T-helper 22 cell (primary cell): ENCODE measurements around the gene MPND.
"Not testable (repeated sequence)": the region's sequence is repeated elsewhere in the genome, so short reads cannot be mapped to it uniquely, and the experiment has no call there.

Source experiments
- DNase-seq: peaks from one replicate; pipeline ENCODE4 v3.0.0-alpha.2; 2020; ENCODE audit warnings: low read depth

Gene MPND

DNA sequence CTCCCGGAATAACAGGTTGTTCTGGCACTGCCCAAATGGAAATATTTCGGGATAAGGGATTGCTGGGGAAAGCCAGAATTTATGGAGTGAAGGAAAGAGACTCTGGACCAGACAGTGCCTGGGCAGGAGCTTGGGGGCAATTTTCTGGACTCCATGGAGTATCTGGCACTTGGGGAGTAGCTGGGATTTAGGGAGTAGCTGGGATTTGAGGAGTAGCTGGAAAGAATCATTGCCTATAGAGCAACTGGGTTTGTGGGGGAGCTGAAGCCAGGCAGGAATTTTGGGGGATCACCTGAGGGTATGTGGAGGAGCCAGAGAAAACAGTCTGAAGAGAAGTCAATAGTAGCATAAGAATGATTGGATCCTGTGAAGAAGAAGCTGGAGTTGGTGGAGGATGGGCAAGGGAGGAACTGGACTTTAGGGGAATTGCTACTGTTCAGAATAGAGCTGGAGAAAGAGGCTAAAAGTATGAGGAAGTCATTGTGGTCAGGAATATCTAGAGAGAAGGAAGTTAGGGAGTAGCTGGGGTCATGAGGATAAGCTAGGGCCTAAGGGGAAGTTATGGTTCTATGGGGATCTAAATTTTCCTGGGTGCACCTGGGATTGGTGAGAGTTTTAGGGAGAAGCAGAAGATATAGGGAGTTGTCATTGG, 24.2 kb upstream of the MPND start:
- DNase-seq: no peak

DNA sequence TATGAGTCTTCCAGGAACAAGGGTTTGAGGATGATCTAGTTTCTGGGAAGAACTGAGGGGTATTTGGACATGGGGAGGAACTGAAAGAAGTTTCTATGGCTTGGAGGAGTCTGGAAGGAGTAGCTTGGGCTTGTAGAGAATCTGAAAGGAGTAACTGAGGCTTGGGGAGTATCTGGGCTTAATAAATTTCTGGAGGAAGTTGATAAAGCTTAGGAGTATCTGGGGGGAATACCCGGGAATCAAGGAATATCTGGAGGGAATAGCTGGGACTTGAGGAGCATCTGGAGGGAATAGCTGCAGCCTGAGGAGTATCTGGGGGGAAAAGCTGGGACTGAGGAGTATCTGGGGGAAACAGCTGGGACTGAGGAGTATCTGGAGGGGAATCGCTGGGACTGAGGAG, 22.9 kb upstream of the MPND start:
- no peak for DNase-seq

DNA sequence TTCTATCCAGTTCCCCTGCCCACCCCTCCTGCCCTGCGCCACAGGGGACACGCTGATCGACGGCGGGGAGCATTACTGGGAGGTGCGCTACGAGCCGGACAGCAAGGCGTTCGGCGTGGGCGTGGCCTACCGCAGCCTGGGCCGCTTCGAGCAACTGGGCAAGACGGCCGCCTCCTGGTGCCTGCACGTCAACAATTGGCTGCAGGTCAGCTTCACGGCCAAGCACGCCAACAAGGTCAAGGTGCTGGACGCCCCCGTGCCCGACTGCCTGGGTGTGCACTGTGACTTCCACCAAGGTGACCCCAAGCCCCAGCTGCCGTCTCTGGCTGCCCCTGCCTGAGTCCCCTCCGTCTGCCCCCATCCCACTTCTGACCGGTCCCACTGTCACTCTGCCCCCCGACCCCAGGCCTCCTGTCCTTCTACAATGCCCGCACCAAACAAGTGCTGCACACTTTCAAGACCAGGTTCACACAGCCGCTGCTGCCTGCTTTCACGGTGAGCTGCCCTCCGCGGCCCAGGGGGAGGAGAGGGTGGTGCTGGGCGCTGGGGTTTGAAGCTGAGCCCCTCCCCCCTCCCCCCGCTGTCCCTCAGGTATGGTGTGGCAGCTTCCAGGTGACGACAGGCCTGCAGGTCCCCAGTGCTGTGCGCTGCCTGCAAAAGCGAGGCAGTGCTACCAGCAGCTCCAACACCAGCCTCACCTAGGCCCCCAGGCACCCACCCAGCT, 20.3 kb upstream of the MPND start:
- no peak for DNase-seq

DNA sequence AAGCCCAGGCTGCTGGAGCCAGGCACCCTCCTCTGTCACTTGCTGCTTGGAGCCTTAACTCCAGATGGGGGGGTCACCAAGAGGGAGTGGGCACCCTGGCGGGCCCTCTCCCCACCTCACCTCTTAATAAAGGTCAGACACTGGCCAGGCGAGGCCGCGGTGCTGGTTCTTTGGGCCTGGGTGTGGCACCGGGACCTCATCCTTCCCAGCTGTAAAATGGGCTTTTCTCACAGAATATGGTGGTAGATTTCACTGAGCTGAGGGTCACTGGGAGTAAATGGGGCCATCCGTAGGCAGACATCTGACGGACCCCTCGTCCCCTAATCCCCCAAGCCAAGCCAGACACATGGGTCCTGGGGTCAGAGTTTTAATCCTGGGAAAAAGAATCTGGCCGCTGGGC, 19.7 kb upstream of the MPND start:
- no peak for DNase-seq

- DNase-seq: no peak
Observed at GRCh38 chr19:4324228-4324627, 19.1 kb upstream of the MPND start.

DNA sequence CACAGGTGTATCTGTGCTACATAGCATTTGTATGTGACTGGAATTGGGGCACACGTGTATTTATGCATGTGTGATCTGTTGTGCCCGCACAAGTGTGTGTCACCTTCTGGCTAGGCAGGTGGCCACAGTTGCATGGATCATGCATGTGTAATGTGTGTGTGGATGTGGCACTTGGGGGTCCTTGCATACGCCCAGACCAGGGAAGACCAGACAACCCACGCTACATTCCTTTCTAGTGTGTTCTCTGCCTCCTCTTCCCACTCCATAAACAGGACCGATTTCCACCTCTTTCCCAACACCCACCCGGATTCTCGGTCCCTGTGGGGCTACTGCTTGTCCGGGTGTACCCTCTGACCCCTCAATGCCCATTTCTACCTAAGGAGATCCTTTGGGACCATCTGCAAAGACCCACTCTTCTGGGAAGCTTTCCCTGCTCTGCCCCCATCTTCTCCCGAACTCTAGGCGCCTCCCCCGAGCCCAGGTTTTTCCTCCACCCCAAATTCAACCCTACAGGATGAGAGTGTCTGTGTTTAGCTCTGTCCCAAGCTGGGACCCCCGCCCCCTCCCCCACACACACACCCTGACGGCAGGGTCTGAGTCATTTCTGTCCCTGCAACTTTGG, 17.0 kb upstream of the MPND start:
- DNase-seq: no peak

DNA sequence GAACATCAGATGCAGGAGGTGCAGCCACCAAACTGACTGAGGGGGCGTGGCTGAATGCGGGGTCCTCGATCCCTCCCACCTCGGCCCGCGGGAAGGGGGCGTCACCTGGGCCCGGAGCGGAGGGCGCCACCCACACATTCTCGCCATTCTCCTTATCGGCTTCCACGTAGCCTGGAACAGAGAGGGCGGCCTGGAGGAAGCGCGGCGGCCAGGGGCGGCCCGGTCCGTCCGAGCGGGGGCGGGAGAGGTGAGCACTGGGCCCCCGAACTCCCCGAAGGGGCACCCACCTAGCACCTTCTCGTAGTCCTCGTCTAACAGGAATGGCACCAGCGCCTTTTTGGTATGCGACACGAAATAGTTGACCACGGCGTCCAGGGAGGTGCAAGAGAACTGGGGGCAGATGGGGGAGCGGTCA, 16.5 kb upstream of the MPND start:
- no peak for DNase-seq

GRCh38 chr19:4327252-4327876, 16.0 kb upstream of the MPND start:
- peak; percentile 51 for DNase-seq

- DNase-seq: no peak
Observed at GRCh38 chr19:4327877-4328242, 15.5 kb upstream of the MPND start.

DNA sequence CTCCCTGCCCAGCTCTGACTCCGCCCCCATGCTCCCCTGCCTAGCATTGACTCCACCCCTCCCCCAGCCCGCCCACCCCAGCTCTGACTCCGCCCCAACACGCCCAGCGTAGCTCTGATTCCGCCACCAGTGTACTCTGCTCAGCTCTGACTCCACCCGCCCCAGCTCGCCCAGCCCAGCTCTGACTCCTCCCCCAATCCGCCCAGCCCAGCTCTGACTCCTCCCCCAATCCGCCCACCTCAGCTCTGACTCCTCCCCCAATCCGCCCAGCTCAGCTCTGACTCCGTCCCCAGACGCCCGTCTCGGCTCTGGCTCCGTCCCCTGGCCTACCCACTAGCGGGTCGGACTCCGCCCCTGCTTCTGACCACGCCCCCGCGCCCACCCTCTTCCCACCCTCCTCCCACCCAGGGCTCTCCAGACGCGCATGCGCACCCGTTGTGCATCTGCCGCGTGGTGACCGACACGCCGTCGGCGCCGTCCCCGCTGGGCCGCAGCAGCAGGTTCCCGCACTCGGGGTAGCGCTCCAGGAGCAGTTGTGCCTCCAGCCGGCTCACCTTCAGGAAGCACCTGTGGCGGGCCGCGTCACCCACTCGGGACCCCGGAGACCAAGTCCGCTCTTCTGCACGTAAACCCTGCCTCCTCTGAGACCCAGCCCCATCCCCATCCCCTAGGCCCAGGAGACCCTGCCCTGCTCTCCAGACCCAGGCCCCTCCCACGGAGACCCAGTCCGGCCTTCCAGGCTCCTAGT, 14.9 kb upstream of the MPND start:
- peak; percentile 89 for DNase-seq

DNA sequence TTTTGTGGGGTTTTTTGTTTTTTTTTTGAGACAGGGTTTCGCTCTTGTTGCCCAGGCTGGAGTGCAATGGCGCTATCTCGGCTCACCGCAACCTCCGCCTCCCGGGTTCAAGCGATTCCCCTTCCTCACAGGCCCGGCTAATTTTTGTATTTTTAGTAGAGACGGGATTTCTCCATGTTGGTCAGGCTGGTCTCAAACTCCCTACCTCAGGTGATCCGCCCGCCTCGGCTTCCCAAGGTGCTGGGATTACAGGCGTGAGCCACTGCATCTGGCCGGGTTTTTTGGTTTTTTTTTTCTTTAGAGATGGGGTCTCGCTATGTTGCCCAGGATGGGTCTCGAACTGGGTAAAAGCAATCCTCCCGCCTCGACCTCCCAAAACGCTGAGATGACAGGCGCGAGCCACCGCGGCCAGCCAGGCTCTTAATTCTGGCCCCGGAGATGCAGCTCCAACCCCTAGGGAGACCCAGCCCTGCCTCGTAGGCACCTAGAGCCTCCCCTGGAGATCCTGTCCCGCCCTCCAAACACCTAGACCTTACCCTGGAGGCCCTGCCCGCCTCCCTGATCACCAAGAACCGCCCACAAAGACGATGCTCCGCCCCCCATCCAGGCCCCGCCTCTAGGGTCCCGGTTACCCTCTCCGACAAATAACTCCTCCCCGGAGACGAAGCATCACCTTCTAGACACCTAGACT, 14.2 kb upstream of the MPND start:
- not testable (repeated sequence) for DNase-seq

GRCh38 chr19:4329858-4330257, 13.5 kb upstream of the MPND start:
- DNase-seq: no peak

- no peak for DNase-seq
Observed at GRCh38 chr19:4334929-4335570, 8.3 kb upstream of the MPND start.

GRCh38 chr19:4337906-4338440, 5.4 kb upstream of the MPND start:
- DNase-seq: no peak

DNA sequence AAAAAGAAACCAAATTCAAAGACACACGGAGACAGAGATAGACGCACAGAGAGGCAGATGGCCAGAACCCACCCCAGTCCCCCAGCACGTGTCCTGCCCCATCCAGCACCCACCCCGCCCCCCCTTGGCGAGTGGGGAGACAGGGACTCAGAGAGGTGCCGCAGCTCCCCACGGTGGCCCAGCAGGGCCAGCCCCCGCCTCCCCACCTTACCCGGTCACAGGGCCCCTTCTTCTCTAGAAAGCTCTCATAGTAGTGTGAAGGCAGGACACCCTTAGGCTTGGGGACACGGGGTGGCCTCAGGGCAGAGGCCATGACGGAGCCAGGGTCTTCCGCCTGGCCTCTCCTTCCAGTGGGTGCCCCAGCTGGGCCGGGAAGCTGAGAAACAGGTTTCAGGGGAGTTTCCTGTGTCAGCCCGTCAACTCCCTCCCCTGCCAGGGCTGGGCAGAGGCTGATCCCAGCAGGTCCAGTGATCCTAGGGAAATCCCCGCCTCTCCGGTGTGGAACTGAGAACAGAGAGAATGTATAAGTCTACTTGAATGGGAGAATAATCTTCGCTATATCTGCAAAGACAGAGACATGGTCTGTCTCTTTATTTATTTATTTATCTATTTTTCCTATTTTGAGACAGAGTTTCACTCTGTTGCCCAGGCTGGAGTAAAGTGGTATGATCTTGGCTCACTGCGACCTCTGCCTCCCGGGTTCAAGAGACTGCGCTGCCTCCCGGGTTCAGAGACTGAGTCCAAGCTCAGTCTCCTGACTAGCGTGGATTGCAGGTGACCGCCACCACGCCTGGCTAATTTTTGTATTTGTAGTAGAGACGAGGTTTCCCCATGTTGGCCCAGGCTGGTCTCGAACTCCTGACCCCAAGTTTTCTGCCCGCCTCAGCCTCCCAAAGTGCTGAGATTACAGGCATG, 4.7 kb upstream of the MPND start, which contains the start of gene STAP2:
TSS of gene STAP2 (minus strand) at position 387 of the 915 bp plus-strand sequence. CDS start at position 313, 74 bp downstream.
- no peak for DNase-seq

DNA sequence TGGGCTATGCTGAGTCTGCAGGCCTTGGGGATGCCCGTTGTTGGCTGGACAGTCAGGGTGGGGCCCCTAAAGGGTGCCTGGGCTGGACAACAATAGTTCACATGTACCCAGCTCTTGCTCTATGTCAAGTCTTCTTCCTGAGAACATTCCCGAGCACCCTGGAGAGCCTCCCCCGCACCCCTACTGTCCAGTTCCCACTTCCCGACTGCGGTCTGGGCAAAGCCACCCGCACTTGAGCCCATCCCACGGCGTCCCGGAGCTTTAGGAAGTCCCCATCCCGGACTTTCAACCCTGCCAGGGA, 1.1 kb upstream of the MPND start:
- no peak for DNase-seq

DNA sequence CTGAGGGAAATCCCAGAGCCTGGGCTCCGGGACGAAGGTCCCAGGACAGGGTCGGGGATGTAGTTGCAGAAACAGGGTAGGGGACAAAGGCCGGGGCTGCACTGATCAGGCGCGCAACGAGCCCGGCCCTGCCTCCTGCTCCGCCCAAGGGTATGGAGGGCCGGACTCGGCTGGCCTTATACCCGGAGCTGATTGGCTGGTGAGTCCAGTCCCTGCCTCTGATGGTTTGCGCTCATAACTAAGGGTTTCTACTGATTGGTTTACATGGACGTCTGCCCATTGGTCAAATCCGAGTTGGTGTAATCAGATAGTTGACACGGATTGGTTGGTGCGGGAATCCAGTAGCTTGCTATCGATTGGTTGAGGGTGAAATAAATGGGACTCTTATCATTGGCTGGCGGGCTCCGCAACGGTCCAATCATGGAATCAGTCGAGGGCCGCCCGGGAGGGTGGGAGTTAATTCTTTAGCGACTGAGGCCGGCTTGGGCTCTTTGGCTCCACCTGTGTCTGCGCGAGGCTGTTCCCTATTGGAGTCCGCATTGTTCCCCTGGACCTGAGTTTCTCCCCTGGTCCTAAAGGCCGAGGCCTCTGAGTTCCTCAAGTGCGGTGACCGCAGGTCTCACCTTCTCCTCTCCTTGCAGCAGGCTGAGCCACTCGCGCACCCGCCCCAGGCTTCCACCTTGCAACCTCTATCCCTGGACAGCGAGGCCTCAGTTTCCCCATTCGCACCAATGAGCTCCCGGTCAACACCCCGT, 570 bp upstream of the MPND start:
- DNase-seq: peak; percentile 89

- DNase-seq: no peak
Observed at GRCh38 chr19:4345342-4346019, 2.1 kb downstream of the MPND start.

DNA sequence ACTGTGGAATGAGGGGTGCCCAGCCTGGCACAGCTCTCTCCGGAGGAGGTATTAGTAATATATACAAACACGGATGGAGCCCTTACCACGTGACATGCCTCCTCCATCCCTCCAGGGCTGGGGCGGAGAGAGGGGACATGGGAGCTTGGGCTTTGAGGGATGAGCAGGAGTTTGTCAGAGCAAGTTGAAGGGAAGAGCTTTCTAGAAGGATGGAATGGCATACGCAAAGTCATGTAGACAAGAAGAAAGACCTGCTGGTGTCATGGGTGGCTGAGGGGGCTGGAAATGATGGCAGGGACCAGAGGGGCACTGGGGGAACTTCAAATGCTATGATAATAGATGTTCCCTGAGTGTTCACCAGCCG, 2.6 kb downstream of the MPND start:
- no peak for DNase-seq
